Tibial artery (tissue), 4 donors: Measurements from ENCODE around the gene MCC.
A peak's percentile ranks its signal among the peaks of the same experiment; 100 is the strongest.

Experiments used
- DNase-seq, 2 donors: peaks; one replicate each; pipeline ENCODE4 v3.0.0-alpha.2; 2019
- H3K27ac ChIP-seq, 2 donors: fragments of 200-600 bp; sonication (generic) in 1 of 2; 1 replicate in 1 of 2; 2 replicates in 1 of 2; pipeline ENCODE4 v1.5.1; 2018 to 2019; ENCODE audit warnings: mild to moderate bottlenecking in 1 of 2
- H3K27me3 ChIP-seq, 2 donors: fragments of 200-600 bp; sonication (generic) in 1 of 2; one replicate each; pipeline versions ENCODE4 v1.5.1 to v1.6.0; 2016 to 2019
- H3K36me3 ChIP-seq, 3 donors: fragments of 200-600 bp; sonication (generic) in 2 of 3; one replicate each; pipeline ENCODE4 v1.5.1; 2016 to 2019; ENCODE audit warnings: mild to moderate bottlenecking in 2 of 3
- H3K4me1 ChIP-seq, 4 donors: fragments of 200-600 bp; sonication (generic) in 2 of 4; 1 replicate in 3 of 4; 2 replicates in 1 of 4; pipeline ENCODE4 v1.5.1; 2016 to 2019
- H3K4me3 ChIP-seq, 2 donors: fragments of 200-600 bp; sonication (generic) in 1 of 2; 1 replicate in 1 of 2; 2 replicates in 1 of 2; pipeline ENCODE4 v1.5.1; 2018 to 2019; ENCODE audit warnings: mild to moderate bottlenecking in 2 of 2
- H3K9me3 ChIP-seq, 3 donors: fragments of 200-600 bp; sonication (generic) in 1 of 3; one replicate each; pipeline ENCODE4 v1.5.1; 2016 to 2019
- CTCF ChIP-seq, 2 experiments: fragments of 200-600 bp in 1 of 2; fragments of 450-650 bp in 1 of 2; IDR thresholded peaks; one replicate each; pipeline ENCODE4 v1.5.1; 2017 to 2019; ENCODE audit warnings: antibody characterized with exemption in 2 of 2, mild to moderate bottlenecking in 1 of 2, moderate library complexity in 1 of 2
- intact Hi-C: fragments of 100-400 bp; cut with DNase I; formaldehyde crosslinking; loops from one replicate; pipeline ENCODE4 v1.15.0; 2023; ENCODE audit warnings: low total_unique reads

MCC gene

DNA sequence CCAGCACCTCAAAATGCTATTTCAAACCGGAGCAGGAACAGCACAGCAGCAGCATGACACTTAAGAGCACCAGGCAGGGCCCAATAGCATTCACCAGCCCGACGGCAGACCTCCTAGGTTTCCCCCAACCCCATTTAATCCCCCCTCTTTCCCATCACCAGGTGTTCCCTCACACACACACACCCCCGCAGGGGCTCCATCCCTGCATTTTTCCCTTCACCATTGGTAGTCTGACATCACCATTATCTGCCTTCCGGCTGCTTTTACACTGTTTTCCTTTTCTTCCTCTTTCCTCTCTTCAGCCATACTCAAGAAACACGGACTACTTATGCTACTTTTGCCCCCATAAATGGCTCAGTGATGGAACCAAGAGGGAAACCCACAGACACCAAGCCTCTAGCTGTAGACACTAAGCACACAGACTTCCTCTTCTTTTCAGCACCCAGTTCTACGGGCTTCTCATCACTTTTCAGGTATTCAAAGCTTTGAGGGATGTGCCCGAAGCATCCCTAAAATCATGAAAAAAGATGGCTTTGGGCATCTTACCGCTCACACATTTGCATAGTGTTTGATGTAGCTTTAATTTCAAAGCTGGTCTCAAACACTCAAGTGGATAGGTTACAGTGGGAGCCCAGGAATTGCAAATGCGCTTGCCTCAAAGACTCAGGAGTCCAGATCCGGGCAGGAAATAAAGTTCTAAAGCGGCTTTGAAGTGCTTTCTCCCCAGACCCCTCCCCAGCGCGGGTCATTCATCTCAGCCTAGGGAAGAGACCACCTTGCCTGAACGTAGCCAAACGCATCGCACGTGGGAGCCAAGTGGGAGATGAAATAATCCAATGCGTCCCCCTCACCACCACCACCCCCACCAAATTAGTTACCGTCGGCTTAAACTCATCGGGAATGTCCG, 194.9 kb downstream of the MCC start:
- peaks cover 0 to 13% (median 6%) of the 10 kb centered on the region in 4 donors for H3K4me1 ChIP-seq
- DNase-seq, result no peak
- peak overlapping the region; percentile 71 to 78 for H3K4me3 ChIP-seq
- H3K27ac ChIP-seq, result peak overlapping the region; percentile 74 to 77
- no peaks in the 10 kb centered on the region for H3K27me3 ChIP-seq
- TF ChIP-seq CTCF (IDR thresholded peaks at IDR 0.05), result no peak
- no peaks in the 10 kb centered on the region for H3K9me3 ChIP-seq
- no peaks in the 10 kb centered on the region for H3K36me3 ChIP-seq
- intact Hi-C loops, result no loop called here

DNA sequence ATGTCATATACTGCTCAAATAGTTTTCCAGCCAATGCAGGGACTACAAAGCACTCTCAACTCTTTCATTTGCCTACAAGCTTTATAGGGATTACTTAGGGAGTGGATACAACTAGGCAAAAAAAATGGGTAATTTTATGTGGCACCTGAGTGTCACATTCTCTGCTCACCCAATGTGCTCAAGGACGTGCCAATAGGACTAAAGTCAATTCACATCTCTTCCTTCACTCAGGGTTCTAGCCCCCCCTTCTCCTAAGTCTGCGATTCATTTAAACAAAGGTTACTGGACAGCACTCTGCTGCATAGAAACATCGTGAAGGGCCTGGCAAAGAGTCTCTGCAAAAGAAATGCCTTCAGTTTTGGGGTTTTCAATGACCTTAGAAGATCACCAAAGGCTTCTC, 195.8 kb downstream of the MCC start:
- intact Hi-C loops, result no loop called here
- no peak for TF ChIP-seq CTCF (IDR thresholded peaks at IDR 0.05)
- H3K9me3 ChIP-seq, result no peaks in the 10 kb centered on the region
- H3K4me1 ChIP-seq, result peaks cover 0 to 13% (median 6%) of the 10 kb centered on the region in 4 donors
- H3K36me3 ChIP-seq, result no peaks in the 10 kb centered on the region
- no peaks in the 10 kb centered on the region for H3K27me3 ChIP-seq
- H3K4me3 ChIP-seq, result no peak overlapping the region
- no peak overlapping the region for H3K27ac ChIP-seq
- no peak for DNase-seq

DNA sequence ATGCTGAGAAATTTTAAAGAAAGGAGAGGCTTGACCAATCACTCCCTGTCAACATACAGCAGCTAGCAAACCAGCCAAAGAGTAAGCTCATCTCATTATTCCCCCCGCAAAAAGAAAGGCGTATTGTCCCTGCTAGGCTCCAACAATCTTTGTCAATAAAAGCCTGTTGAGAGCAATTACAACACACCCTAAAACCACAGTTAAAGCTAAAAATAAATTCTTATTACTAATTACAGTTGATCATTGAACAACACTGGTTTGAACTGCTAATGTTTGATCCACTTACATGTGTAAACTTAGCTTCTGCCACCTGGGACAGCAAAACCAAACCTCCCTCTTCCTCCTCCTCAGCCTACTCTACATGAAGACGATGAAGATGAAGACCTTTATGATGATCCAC, 204.7 kb downstream of the MCC start:
- Histone ChIP-seq H3K27ac (no peak overlapping the region), H3K4me1 (no peaks in the 10 kb centered on the region), H3K36me3 (no peaks in the 10 kb centered on the region), H3K27me3 (no peaks in the 10 kb centered on the region), H3K4me3 (no peak overlapping the region), H3K9me3 (no peaks in the 10 kb centered on the region)
- TF ChIP-seq CTCF (IDR thresholded peaks at IDR 0.05), result no peak
- no peak for DNase-seq
- intact Hi-C loops, result no loop called here

DNA sequence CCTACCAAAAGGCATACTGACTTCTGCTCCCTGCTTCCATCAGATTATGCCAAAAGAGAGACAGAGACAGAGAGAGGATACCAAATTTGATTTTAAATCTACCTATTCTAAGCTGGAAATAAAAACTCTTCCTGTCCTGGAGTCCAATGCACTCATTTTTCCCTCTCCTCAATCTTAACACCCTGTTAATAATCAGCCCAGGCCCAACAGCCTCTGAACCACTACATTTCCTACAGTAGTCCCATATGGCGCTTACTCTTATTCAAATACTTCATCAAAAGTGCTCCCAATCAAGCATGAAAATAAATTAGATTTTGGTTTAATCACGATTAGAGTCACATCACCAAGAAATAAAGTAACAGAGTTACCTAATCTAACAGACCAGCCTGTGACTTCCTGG, 205.8 kb downstream of the MCC start:
- no peak for DNase-seq
- no peak for TF ChIP-seq CTCF (IDR thresholded peaks at IDR 0.05)
- no peaks in the 10 kb centered on the region for H3K9me3 ChIP-seq
- no peaks in the 10 kb centered on the region for H3K27me3 ChIP-seq
- no peak overlapping the region for H3K27ac ChIP-seq
- intact Hi-C loops, result no loop called here
- H3K36me3 ChIP-seq, result no peaks in the 10 kb centered on the region
- no peaks in the 10 kb centered on the region for H3K4me1 ChIP-seq
- H3K4me3 ChIP-seq, result no peak overlapping the region

DNA sequence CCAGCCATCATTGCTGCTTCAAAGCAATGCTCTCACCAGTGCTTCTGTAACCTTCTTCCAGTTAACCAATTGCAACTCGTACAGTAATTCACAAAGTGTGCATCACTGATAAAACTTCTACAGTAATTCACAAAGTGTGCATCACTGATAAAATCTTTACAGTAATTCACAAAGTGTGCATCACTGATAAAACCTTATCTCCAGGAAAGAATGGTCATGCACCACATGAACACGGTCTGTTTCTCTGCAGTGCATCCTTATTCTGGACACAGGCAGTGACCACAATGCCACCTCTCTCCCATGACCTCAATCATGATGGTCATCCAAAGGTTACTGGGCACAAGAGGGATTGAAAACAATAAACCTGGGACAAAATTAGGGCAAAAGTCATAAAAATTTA, 207.1 kb downstream of the MCC start:
- DNase-seq, result no peak
- Histone ChIP-seq H3K27ac (no peak overlapping the region), H3K36me3 (no peaks in the 10 kb centered on the region), H3K4me1 (no peaks in the 10 kb centered on the region), H3K27me3 (no peaks in the 10 kb centered on the region), H3K4me3 (no peak overlapping the region), H3K9me3 (no peaks in the 10 kb centered on the region)
- TF ChIP-seq CTCF (IDR thresholded peaks at IDR 0.05), result no peak
- intact Hi-C loops, result no loop called here
